NCI-H1092 treated with DMSO at 0.1 percent for 48 hours (cell line): ENCODE results near the gene NFKB1.
"Not testable (repeated sequence)": the region's sequence is repeated elsewhere in the genome, so short reads cannot be mapped to it uniquely, and the experiment has no call there.

ENCODE experiments used
- DNase-seq: peaks from one replicate; lab custom pipeline; 2025; lab: John Stamatoyannopoulos, UW

Gene NFKB1

DNA sequence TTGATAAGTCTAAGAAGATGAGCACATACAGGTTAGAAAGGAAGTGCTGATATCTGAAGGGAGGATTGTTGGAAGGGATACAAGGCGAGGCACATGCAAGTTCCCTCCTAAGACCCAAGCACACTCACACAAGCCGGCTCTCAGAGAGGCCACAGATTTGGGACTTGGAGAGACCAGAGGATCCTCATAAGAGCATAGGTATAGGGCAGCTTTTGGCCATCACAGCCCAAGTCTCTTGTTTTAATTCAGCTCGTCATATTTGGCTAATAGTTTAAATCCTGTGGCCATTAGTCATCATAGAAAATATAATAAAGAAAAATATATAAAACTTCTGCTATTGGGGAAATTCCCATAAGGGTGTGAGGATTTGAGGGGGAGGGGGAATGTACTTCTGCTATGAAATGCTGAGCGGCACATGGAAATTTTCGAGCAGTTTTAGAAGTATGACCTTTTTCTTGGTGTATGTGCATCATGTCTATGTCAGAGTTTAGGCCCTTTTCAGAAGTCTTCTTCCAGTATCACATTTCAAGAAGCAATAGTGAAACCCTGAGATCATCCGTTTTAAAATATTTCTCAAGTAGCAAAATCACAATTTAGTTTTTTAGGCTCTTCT lies 97.7 kb downstream of the NFKB1 start:
- no peak for DNase-seq

DNA sequence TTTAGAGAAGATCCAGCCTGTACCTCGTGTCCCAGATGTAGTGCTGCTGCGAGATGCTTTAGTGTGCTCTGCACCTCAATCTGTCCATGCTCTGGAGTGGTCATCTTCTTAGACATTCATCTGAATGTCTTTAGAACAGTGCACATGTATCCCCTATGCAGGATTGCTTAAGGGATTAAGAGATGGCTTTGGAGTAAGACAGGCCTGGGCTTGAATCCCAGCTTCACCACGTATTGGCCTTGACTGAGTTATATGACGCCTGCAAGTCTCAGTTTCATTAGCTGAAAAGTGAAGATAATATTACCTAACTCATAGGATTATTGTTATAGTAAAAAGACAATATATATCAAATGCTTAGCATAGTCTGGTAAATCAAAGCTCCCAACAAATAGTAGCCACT lies 98.3 kb downstream of the NFKB1 start:
- DNase-seq = no peak

DNA sequence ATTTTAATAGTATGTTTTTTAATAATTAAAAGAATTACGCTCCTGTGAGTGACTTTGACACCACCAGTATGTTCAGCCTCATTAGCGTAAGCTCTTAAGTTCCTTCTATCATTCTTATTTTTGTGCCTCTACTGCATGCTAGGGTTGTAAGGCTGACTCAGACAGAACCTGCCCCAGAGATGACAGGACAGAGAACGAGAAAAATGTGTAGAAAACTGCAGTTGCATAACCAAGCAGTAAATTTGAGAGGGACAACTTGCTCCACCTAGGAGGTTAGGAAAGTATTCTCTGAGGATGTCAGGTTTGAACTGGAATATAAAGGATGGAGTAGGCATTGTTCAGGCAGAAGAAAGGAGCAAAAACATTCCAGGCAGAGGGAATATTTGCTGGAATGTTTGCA lies 98.7 kb downstream of the NFKB1 start:
- DNase-seq = no peak

DNA sequence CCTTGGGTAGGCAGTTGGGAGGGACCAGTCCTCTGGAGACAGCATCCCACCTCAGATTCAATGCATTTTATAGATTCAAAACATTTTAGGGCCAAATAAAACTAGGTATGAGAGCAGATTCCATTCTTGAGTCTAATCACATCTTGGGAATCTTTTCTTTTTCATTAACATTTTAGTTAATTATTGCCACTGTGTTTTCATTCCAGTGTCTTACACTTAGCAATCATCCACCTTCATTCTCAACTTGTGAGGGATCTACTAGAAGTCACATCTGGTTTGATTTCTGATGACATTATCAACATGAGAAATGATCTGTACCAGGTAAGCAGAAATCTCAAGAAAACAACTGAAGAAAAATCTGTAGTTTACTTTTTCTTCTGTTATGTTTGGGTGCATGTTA lies 99.5 kb downstream of the NFKB1 start:
- DNase-seq = no peak

DNA sequence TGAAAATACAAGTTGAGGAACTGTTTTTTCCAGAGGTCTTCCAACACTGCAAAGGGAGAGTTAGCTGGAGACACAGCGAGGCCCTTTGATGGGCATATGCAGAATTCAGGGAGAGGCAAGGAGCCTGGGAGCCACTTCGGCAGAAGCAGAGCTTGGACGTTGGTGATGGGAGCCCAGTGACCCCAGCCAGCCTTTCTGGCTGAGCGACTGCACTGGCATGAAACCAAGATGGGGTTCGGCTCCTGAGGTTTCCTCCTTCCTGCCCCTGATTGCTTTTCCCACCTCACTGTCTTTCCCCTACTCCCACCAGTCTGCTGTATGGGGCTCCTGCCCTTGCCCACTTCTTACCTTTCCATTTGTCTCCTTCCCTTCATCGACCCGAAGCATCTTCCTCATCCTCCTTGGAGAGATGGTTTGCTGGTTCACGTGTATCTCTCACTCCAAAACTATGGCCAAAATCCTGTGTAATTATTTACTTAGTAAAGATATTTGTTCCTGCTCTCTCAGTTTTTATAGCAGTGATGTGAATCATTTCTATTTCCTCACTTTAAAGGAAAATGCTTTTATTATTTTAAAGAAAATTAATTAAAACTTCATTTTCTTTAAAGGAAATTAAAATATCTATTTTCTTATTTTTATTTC lies 100.5 kb downstream of the NFKB1 start:
- DNase-seq = no peak

DNA sequence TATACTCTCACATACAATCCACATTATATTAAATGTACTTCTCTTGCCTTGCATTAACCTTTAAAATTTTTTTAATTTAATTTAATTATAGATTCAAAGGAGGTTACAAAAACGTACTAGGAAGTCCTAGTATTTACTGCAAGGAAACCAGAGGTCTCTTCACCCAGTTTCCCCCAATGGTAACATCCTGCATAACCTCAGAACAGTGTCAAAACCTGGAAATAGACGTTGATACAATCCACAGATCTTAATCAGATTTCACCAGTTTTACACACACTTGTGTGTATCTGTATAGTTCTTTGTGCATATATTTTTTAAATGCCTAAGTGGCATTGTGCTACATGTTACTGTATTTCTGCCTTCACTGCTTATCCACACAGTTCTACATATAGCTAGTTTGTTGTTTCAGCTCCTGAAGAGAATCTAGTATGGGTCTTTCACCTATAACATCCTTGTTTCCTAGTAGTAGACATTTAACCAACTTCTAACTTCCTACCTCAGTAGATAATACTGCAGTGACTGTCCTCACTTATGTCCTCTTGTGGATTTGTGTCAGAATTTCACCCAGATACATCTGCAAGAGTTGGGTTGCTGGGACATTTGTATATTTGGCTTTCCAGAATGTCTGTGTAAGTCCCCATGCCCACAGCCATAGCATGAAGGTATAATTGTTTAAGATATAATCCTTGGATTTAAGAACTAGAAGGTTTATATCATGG lies 103.2 kb downstream of the NFKB1 start:
- no peak for DNase-seq

DNA sequence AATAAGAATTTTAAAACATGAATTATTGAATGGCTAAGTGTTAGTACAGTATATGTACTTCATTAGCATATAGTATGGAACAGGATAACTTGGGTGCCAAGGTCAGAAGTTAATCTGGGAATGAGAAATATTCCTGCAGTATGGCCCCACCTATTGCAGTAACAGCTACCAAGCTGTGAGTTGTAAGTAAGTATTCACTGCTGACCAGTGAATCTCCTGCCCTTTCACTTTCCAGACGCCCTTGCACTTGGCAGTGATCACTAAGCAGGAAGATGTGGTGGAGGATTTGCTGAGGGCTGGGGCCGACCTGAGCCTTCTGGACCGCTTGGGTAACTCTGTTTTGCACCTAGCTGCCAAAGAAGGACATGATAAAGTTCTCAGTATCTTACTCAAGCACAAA lies 105.1 kb downstream of the NFKB1 start:
- DNase-seq = no peak

DNA sequence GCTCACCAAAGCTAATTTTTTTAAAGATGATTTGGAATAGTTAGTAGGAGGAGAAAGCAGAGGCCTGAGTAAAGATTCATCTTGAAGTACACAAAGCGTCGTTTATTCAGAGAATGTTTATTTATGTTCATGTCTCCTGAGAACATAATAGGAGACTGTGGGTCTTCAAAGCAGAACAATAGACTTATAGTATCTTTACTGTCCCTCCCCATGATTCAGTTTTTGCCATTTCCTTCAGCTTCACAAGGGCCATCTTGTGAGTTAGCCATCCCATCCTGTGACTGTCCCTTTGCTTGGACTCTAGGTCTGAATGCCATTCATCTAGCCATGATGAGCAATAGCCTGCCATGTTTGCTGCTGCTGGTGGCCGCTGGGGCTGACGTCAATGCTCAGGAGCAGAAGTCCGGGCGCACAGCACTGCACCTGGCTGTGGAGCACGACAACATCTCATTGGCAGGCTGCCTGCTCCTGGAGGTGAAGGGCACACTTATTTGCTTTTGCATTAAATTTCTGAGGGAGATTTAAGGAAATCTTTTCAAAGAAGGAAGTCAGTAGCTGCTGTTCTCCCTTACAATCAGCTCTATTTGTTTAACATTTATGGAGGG lies 105.8 kb downstream of the NFKB1 start:
- DNase-seq = no peak

DNA sequence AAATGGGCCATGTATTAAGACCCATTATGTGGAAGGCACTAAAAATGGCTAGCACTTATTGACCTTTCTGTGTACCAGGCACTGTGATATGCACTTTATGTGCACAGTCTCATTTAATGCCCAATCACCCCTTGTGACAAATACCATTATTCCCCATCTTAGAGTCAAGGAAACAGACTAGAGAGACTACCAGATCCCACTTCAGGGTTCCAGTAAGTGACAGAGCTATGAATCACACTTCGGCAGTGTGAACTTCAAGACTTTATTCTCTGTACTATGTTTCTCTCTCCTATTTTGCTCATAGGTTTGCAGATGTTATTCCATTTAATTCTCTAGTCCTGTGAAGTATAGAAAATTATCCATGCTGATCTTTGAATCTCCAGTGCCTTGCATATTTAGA lies 107.0 kb downstream of the NFKB1 start:
- no peak for DNase-seq

DNA sequence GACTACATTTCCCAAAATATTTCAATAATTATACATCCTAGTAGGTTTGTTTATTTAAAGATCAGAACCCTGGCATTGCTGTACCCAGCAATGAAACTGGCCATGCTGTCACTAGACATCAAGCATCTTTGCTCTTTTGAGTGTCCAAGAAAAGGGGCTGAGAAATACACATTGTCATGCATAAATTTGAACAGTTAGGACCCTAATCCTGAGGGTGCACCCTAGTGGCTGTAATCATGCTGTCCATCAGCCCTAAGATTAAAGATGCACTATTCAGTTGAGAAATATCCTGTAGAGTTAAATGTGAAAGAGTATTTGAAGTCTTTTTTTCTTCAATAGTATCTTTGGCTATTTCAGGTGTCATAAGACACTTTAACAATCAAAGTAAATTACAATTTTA lies 108.8 kb downstream of the NFKB1 start:
- no peak for DNase-seq

DNA sequence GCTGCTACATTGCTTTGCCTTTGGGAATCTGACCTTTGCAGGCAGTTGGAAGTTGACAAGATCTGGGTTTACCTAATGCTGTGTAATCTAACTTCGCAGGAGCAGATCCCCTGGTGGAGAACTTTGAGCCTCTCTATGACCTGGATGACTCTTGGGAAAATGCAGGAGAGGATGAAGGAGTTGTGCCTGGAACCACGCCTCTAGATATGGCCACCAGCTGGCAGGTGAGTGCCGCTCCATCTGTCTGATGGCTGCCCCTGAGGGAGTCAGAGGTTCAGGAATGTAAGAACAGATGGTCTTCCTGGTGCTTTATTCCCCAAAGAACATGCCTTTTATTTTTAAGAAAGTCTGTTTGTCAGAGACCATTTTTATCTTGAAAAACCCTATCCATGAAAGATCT lies 109.3 kb downstream of the NFKB1 start:
- DNase-seq = no peak

DNA sequence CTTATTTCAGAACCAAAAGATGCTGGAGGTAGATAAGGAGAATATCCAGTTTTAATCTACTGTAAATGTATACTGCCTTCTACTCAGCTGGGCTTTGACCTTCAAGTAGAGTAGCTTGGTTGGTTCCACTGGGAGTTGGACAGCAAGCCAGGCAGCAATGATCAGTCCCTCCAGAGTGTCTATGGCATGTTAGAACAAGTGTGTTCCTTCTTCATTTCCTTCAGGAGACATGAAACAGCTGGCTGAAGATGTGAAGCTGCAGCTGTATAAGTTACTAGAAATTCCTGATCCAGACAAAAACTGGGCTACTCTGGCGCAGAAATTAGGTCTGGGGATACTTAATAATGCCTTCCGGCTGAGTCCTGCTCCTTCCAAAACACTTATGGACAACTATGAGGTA lies 111.1 kb downstream of the NFKB1 start:
- no peak for DNase-seq

DNA sequence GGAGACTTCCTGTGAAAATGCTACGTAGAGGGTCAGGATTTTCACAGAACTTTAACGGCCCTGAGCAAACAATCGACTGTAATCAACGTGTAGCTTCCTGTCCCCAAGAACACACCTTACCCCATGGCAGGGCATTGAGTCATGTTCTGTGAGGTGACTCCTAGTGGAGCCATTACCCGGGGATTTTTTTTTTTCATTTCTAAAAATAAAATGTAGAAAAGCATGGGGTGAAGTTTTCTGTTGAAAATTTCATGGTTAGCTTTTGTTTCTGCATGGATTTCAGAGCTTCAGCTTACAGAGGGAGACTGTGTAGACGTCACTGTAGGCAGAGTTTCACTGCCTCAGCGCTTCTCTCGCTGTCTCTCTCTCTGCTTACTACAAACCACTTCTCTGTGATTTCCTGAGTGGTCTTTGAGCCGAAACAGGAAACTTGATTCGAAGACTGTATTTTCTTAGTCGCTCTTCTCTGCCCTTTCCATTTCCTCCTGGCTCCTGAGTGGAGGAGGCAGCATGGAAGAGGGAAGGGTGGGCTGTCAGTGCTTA lies 111.7 kb downstream of the NFKB1 start:
- no peak for DNase-seq

DNA sequence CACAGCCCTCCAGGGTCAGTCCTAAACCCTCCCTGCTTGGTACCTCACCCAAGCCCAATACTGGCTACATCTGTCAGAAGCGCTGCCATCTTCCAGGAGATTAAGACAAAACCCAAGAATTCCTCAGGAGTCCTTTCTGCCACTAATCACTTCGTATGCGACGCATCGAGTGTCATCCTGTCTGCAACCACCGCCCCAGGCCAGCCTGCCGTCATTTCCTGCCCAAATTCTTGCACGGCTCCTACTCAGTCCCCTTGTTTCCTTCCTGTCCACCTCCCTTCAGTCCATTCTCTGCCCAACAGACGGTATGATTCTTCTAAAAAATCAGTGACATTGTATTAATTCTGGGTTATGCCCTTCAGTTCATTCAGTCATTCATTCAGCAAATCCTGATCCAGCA lies 113.6 kb downstream of the NFKB1 start:
- DNase-seq = no peak

DNA sequence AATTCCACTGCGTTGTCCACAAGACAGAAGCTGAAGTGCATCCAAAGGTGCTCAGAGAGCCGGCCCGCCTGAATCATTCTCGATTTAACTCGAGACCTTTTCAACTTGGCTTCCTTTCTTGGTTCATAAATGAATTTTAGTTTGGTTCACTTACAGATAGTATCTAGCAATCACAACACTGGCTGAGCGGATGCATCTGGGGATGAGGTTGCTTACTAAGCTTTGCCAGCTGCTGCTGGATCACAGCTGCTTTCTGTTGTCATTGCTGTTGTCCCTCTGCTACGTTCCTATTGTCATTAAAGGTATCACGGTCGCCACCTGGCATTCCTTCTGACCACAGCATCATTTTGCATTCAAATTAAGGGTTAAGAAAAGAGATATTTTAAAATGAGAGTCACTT lies 115.5 kb downstream of the NFKB1 start:
- DNase-seq = no peak

DNA sequence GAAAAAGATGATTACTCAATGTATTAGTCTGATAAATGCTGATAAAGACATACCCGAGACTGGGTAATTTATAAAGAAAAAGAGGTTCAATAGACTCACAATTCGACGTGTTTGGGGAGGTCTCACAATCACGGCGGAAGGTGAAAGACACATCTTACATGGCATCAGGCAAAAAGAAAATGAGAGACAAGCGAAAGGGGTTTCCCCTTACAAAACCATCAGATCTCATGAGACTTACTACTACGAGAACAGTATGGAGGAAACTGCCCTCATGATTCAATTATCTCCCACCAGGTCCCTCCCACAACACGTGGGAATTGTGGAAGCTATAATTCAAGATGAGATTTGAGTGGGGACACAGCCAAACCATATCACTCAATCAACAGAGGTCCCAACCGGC lies 117.9 kb downstream of the NFKB1 start:
- DNase-seq = not testable (repeated sequence)

DNA sequence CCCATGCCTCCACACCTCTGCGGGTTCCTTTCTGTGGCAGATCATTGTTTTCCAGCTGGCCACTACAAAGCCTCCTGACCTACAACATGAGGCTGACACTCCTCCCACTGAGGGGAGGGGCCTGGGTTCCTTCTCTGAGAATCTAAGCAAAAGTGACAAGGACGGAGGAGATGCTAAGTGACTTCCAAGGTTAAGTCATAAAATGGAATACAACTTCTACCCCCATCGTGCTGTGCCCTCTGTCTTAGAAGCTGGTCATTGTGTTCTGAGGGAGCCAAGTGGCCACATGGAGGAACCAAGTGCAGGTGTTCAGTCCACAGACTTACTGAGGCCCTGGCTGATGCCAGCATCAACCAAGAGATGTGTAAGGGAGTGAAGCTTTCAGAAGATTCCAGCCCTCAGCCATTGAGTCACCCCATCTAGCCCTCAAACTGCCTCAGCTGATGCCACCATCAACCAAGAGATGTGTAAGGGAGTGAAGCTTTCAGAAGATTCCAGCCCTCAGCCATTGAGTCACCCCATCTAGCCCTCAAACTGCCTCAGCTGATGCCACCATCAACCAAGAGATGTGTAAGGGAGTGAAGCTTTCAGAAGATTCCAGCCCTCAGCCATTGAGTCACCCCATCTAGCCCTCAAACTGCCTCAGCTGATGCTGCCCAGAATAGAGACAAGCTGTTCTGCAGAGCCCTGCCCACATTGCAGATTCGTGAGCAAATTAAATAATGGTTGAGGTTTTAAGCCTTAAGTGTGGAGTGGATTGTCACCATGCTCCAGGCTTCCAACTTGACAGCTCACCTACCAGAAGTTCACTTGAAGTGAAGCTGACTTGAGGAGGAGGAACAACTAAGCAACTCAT lies 118.8 kb downstream of the NFKB1 start:
- DNase-seq = not testable (repeated sequence)

DNA sequence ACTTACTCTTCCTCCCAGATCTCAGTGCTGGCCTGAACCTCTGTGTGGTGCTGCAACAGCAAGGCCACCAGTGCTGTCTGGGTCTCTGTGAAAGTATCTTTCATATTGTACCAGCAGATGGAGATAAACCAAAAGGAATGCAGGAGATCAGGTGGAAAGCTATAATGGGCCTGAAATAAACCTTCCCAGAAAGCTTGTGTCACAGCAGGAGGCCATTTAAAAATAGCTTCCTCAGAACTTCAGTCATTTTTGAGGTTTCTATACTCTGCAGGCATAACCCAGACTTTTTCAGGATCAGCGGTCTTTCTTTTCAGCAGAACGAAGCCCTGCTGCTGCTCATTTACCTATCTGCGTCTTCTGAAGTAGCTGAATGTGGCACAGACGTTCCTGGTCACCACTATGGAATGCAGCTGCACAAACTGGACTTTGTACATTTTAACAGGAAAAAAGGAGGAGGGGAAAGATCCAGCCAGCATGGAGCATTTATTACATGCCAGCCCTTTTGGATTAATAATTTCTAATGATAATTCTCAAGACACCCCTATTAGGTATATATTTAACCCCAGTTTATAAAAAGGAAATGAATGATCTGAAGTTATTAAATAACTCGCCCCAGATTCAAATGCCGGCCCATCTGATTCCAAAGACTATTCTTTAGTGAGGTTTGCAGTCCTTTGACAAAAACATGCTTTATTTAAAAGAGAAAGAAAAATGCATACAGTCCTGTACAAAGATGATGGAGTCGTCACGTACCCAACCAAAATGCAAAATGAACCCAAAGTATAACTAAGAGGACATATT lies 119.7 kb downstream of the NFKB1 start:
- DNase-seq = peak; percentile 50

DNA sequence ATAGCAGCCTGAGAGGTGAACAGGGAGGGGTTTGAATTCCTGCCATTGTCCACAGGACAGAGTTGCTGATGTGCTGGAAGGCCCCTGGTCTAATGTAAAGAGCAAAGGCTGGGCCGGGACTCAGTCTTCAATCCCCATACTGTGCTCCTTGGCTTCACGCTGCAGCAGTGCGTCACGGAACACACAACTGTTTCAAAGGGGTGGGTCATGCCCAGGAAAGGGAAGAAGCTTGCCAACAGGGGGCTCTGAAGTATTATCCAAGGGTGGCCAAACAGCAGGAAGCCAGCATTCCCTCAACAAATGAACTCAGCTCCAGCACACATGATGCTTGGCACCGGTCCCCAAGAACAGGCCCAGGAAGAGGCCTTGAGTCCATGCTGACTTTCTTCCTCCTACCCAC lies 122.5 kb downstream of the NFKB1 start:
- DNase-seq = peak; percentile 34

DNA sequence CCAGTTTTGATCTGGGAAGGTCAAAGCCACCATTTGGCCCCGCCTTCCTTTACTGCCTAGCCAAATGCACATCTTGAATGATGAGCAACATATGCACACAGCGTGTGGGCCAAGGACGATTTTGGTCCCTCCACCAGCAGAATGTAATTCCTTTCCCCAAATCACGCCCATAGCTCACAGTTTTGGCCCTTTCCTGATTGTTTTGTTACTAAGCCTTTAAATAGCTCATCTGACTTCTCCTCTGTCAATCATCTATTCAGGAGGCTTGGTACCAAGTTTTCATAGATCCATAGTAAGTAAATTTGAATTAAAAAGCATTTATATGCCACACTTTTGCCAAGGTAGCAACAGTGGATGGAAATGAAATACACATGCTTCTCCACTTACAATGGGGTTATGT lies 123.3 kb downstream of the NFKB1 start:
- DNase-seq = no peak
